Mucosa of stomach (tissue), 1 donor: ENCODE measurements around the gene RNF25.

Source experiments
- H3K27me3 ChIP-seq: one replicate; pipeline ENCODE4 v1.7.0; 2013; ENCODE audit warnings: mild to moderate bottlenecking, low read length; ENCODE audit not compliant: control insufficient read depth, insufficient read depth
- H3K36me3 ChIP-seq: one replicate; pipeline ENCODE4 v1.7.0; 2013; ENCODE audit warnings: low read length; ENCODE audit not compliant: control insufficient read depth, insufficient read depth
- H3K4me1 ChIP-seq: one replicate; pipeline ENCODE4 v1.7.0; 2013; ENCODE audit warnings: mild to moderate bottlenecking, low read length; ENCODE audit not compliant: control insufficient read depth, insufficient read depth
- H3K4me3 ChIP-seq: one replicate; pipeline ENCODE4 v1.7.0; 2013; ENCODE audit warnings: low read length
- H3K9ac ChIP-seq: one replicate; pipeline ENCODE4 v1.7.0; 2013; ENCODE audit warnings: mild to moderate bottlenecking, low read length, moderate library complexity
- H3K9me3 ChIP-seq: one replicate; pipeline ENCODE4 v1.7.0; 2013; ENCODE audit warnings: mild to moderate bottlenecking, low read length, moderate library complexity; ENCODE audit not compliant: control insufficient read depth
- donor health status: Pancreatic carcinoma.

The RNF25 gene

GRCh38 chr2:218671654-218672566 lies at the start of gene RNF25, which contains the start of gene STK36:
RNF25 (minus strand) TSS chr2:218672002; CDS start chr2:218671970, 32 bp downstream.
STK36 (plus strand) TSS chr2:218672086; CDS start chr2:218672830, 744 bp downstream.
- H3K4me1 ChIP-seq = peaks cover 3% of the 10 kb centered on the region
- no peaks in the 10 kb centered on the region for H3K27me3 ChIP-seq
- peaks cover 3% of the 10 kb centered on the region for H3K36me3 ChIP-seq
- H3K9ac ChIP-seq = peak within 1 kb of the TSS; percentile 67
- no peaks in the 10 kb centered on the region for H3K9me3 ChIP-seq
- peak within 1 kb of the TSS; percentile 86 for H3K4me3 ChIP-seq

GRCh38 chr2:218721488-218721887 lies 49.7 kb upstream of the RNF25 start:
- Histone ChIP-seq H3K4me1 (peaks cover 61% of the 10 kb centered on the region), H3K4me3 (no peak overlapping the region), H3K9ac (no peak overlapping the region), H3K9me3 (peaks cover 3% of the 10 kb centered on the region), H3K36me3 (no peaks in the 10 kb centered on the region), H3K27me3 (no peaks in the 10 kb centered on the region)

- no peak overlapping the region for H3K4me3 ChIP-seq
- no peaks in the 10 kb centered on the region for H3K36me3 ChIP-seq
- no peaks in the 10 kb centered on the region for H3K27me3 ChIP-seq
- no peaks in the 10 kb centered on the region for H3K9me3 ChIP-seq
- peaks cover 61% of the 10 kb centered on the region for H3K4me1 ChIP-seq
- H3K9ac ChIP-seq = no peak overlapping the region
Observed at GRCh38 chr2:218720048-218721041, 48.5 kb upstream of the RNF25 start.

GRCh38 chr2:218719457-218719856 lies 47.7 kb upstream of the RNF25 start:
- Histone ChIP-seq H3K36me3 (no peaks in the 10 kb centered on the region), H3K4me1 (peaks cover 61% of the 10 kb centered on the region), H3K4me3 (no peak overlapping the region), H3K9ac (no peak overlapping the region), H3K9me3 (no peaks in the 10 kb centered on the region), H3K27me3 (no peaks in the 10 kb centered on the region)

GRCh38 chr2:218718058-218718457 lies 46.3 kb upstream of the RNF25 start:
- Histone ChIP-seq H3K9ac (no peak overlapping the region), H3K36me3 (no peaks in the 10 kb centered on the region), H3K27me3 (no peaks in the 10 kb centered on the region), H3K9me3 (no peaks in the 10 kb centered on the region), H3K4me1 (peaks cover 62% of the 10 kb centered on the region), H3K4me3 (no peak overlapping the region)

- Histone ChIP-seq H3K9me3 (no peaks in the 10 kb centered on the region), H3K4me3 (no peak overlapping the region), H3K4me1 (peaks cover 54% of the 10 kb centered on the region), H3K9ac (peak overlapping the region; percentile 59), H3K27me3 (no peaks in the 10 kb centered on the region), H3K36me3 (no peaks in the 10 kb centered on the region)
Observed at GRCh38 chr2:218717262-218717661, 45.5 kb upstream of the RNF25 start.

- no peaks in the 10 kb centered on the region for H3K27me3 ChIP-seq
- no peaks in the 10 kb centered on the region for H3K9me3 ChIP-seq
- H3K4me3 ChIP-seq = no peak overlapping the region
- no peak overlapping the region for H3K9ac ChIP-seq
- peaks cover 51% of the 10 kb centered on the region for H3K4me1 ChIP-seq
- H3K36me3 ChIP-seq = no peaks in the 10 kb centered on the region
Observed at GRCh38 chr2:218716070-218716469, 44.3 kb upstream of the RNF25 start.

GRCh38 chr2:218713922-218714321 lies 42.1 kb upstream of the RNF25 start:
- Histone ChIP-seq H3K9me3 (no peaks in the 10 kb centered on the region), H3K27me3 (no peaks in the 10 kb centered on the region), H3K4me3 (no peak overlapping the region), H3K4me1 (peaks cover 43% of the 10 kb centered on the region), H3K9ac (no peak overlapping the region), H3K36me3 (no peaks in the 10 kb centered on the region)

GRCh38 chr2:218711550-218711929 lies 39.7 kb upstream of the RNF25 start:
- H3K4me3 ChIP-seq = peak overlapping the region; percentile 51
- H3K9ac ChIP-seq = peak overlapping the region; percentile 85
- H3K9me3 ChIP-seq = no peaks in the 10 kb centered on the region
- peaks cover 20% of the 10 kb centered on the region for H3K4me1 ChIP-seq
- H3K36me3 ChIP-seq = no peaks in the 10 kb centered on the region
- no peaks in the 10 kb centered on the region for H3K27me3 ChIP-seq

- peak within 1 kb of the TSS; percentile 85 for H3K9ac ChIP-seq
- no peaks in the 10 kb centered on the region for H3K36me3 ChIP-seq
- H3K4me3 ChIP-seq = peak within 1 kb of the TSS; percentile 51
- no peaks in the 10 kb centered on the region for H3K9me3 ChIP-seq
- H3K4me1 ChIP-seq = peaks cover 20% of the 10 kb centered on the region
- H3K27me3 ChIP-seq = no peaks in the 10 kb centered on the region
Observed at GRCh38 chr2:218710687-218711549, 39.1 kb upstream of the RNF25 start, which contains the start of gene TTLL4. TTLL4 (plus strand) TSS chr2:218710835; CDS start chr2:218737677, 26,842 bp downstream.

- peak overlapping the region; percentile 36 for H3K9ac ChIP-seq
- H3K4me1 ChIP-seq = peaks cover 20% of the 10 kb centered on the region
- peak overlapping the region; percentile 51 for H3K4me3 ChIP-seq
- H3K9me3 ChIP-seq = no peaks in the 10 kb centered on the region
- no peaks in the 10 kb centered on the region for H3K36me3 ChIP-seq
- no peaks in the 10 kb centered on the region for H3K27me3 ChIP-seq
Observed at GRCh38 chr2:218710334-218710686, 38.5 kb upstream of the RNF25 start.
